SKM-1 (cell line): ENCODE data around the gene SSB.
"Not testable (repeated sequence)": the region's sequence is repeated elsewhere in the genome, so short reads cannot be mapped to it uniquely, and the experiment has no call there.

Experiments
- DNase-seq: peaks from one replicate; lab custom pipeline; 2025; ENCODE audit not compliant: unreplicated experiment; lab: John Stamatoyannopoulos, UW

Gene SSB

DNA sequence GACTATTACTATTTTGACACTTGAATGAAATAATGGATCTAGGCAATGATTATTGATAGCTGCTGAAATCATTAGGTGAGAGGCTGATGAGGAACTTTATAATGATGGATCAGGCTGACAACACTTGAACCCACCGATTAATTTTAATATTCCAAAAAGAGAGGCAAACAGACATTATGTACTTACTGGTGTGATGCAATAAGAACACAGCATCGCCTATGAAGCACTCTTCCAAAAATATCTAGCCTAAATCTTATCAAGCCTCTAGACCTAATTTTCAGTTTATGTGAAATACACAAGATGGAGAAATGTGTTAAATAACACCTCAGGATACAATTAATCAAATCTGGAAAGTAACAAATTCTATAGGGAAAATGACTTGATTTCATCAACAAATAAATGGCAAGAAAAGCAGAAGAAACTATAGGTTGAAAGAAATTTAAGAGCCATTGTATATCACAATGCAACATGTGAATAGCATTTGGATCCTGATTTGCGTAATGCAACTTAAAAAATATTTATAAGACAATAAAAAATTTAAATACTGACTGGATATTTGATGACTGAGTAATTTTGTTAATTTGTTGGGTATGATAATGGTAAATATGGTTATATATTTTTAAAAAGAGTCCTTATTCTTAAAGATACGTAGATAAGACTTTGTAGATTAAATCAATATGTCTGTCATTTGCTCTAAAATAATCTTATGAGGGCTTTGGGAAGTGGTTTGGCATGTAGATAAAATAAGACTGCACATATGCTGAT, 17.2 kb upstream of the SSB start:
- DNase-seq: no peak

DNA sequence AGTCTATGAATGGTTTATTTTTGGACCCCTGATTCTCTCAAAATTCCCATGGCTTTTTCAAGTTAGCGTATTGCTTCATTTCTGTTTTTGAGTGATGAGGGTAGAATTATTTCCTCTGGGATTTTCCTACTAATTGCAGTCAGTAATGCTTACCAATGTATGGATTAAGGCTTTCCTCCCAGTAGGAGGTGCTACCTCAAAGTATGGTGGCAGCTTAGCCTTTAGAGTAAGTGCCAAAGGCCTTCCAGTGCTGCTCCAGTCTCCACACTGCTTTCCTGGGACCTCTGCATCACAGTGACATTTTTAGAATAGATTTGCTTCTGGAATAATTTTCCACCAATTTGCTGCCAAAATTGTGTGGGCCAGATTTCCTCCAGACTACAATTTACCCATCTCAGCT, 16.2 kb upstream of the SSB start:
- DNase-seq: no peak

- no peak for DNase-seq
Measured at GRCh38 chr2:169790581-169790980, 8.1 kb upstream of the SSB start.

DNA sequence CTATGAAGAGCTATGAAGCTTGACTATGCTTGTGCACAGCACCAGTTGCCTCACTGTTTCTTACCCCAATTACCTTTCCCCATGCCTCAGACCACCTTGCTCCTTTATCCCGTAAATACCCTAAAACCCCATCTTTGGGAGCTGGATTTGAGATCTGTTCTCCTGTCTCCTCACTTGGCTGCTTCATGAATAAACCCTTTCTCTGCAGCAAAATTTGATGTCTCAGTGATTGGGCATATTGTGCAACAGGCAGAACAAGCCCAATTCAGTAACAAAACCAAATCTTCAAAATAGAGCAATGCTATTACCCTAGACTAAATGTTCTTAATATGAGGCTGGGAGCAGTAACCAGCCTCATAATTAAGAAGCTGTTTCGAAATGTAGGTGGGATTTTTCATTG, 3.5 kb upstream of the SSB start:
- no peak for DNase-seq

GRCh38 chr2:169796441-169796840, 2.2 kb upstream of the SSB start:
- DNase-seq: no peak

GRCh38 chr2:169797601-169798000, 1.1 kb upstream of the SSB start:
- DNase-seq: no peak

DNA sequence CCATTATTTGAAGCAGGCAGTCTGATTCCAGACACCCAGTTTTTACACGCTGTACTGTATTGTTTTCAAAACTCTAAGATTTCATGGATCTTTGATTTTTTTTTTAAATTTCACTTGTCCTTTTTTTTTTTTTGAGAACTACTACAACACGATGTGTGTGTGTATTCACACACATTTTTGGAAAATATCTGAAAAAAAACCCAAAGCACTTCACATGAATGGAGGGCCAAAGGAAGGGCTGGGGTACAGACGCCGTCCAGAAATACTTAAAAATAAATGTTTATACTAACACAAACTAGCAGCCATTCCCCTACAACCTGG, 314 bp upstream of the SSB start:
- DNase-seq: no peak

DNA sequence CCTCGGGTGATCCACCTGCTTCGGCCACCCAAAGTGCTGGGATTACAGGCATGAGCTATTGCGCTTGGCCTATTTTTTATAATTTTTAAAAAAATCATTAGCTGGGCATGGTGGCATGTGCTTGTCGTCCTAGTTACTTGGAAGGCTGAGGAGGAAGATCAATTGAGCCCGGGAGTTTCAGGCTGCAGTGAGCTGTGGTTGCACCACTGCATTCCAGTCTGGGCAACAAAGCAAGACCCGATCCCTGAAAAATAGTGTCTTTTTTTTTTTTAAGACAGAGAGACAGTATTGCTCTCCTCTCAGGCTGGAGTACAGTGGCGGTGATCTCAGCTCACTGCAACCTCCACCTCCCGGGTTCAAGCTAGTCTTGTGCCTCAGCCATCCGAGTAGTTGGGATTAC, 4.8 kb downstream of the SSB start:
- no peak for DNase-seq

GRCh38 chr2:169806586-169806985, 7.9 kb downstream of the SSB start:
- no peak for DNase-seq

DNA sequence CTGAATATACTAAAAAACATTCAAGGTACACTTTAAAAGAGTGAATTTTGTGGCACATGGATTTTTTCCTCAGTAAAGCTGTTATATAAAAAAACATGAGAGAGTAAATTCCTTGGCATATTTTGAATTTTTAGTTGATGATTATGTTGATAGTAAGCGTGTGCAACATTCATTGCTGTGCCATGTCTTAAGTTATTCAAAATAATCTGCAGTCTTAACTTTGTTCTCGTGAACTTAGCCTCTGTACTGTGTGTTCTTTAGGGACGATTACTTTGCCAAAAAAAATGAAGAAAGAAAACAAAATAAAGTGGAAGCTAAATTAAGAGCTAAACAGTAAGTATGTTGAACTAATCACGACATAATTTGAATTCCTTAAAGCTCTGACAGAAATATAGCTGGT, 9.6 kb downstream of the SSB start:
- no peak for DNase-seq

DNA sequence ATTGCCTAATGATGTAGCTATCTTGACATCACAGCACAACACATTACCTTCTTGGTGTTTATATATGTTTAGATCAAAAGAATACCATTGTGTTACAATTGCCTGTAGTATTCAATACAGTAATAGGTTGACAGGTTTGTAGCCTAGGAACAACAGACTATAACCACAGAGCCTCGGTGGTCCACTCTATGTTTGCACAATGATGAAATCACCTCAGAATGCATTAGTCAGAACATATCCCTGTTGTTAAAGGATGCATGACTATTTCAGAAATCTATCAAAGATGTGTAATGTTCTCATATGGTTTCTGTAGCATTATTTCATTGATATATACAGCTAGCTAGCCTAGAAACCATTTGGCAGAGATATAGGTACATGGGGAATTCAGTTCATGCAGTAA, 17.2 kb downstream of the SSB start:
- DNase-seq: no peak

- not testable (repeated sequence) for DNase-seq
Measured at GRCh38 chr2:169816961-169817360, 18.3 kb downstream of the SSB start.

- not testable (repeated sequence) for DNase-seq
Measured at GRCh38 chr2:169817369-169817768, 18.7 kb downstream of the SSB start.

- DNase-seq: no peak
Measured at GRCh38 chr2:169818241-169818640, 19.6 kb downstream of the SSB start.

GRCh38 chr2:169819106-169819505, 20.4 kb downstream of the SSB start:
- DNase-seq: no peak

DNA sequence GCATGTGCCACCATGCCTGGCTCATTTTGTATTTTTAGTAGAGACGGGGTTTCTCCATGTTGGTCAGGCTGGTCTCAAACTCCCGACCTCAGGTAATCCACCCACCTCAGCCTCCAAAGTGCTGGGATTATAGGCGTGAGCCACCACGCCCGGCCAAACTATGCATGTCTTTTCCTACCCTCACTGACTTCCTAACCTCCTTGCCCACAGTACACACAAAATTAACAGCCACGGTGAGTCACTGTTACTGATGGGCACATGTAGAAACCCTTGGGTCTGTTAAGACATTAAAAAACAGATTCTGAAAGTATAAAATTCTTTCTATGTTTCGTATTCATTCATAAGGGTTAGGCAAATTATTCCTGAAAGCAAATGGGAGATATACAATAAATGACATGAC, 21.4 kb downstream of the SSB start:
- not testable (repeated sequence) for DNase-seq

GRCh38 chr2:169822036-169822435, 23.4 kb downstream of the SSB start:
- no peak for DNase-seq

- no peak for DNase-seq
Measured at GRCh38 chr2:169822785-169823392, 24.2 kb downstream of the SSB start.

DNA sequence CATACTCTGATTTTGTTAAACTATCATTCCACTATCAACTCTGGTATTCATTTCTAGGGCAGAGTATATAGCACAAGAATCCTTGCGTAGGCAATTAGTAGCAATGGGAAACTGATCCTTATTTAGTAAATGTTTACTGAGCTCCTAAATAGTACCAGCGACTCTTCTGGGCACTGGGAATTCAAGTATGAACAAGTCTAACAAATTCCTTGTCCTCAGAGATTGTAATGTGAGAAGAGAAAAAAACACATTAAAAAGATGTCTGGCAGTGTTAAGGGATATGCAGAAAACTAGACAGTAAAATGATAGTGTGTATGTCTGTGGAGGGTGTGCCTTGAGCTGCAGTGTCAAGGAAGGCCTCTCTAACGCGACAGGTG, 25.3 kb downstream of the SSB start:
- no peak for DNase-seq

DNA sequence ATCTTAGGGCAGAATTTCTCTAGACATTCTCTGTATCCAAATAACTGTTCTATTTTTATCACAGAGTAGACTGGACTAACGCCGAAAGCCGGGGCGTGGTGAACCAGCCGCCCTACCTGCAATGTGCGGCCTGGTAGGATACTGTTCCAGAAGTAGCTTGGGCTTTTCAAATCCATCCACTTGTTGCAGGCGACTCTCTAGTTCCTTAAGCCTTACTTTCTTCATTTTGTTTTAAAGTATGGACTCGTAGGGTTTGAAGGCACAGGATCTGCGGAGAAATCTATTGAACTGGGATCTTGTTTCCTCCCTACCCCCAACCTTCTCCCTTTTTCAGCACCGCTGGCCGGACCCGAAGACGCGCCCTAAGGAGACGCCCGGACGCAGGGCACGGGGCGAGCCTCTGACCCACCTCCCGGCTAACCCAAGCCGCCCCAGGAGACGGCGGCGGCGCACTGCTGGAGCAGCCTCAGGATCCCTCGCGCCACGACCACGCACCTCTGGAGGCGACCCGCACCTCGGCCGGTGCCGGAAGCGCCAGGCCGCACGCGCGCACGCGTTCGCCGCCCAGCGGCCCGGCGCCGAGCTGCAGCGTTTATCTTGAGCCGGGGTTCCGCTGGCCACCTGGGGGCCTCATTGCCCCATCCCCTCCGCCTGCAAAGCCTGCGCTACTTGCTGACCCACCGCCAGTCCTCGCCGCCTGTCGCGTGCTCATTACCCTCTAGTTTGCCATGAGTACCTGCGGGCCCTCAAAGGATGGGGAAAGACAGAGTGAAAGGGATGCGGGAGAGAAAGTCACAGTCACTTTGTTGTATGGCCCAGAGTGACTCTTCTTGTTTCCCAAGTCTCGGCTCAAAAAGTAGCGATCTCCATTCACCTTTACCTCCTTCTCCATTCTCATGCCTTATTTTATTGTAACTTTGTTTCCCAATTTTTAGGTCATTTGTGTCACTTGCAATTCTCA, 26.0 kb downstream of the SSB start, which contains the start of gene METTL5:
TSS of gene METTL5 (minus strand) at position 533 of the 961 bp plus-strand sequence. CDS start at position 225, 308 bp downstream.
- DNase-seq: peak; percentile 66

- peak; percentile 90 for DNase-seq
Measured at GRCh38 chr2:169827272-169828140, 28.8 kb downstream of the SSB start, which contains the start of gene UBR3. UBR3 (plus strand) TSS chr2:169827454; CDS start chr2:169827508, 54 bp downstream.
